ENCODE results near the gene TMEM125. TPM values are rescaled to one million over a fixed set of nuclear protein-coding genes. Genes with fewer than 3 reads are reported as not detected.

Gene TMEM125
- total RNA-seq, 1 donor from 2014 or later, result 0.64 TPM

- Histone ChIP-seq H3K27me3 (ENCODE audit: insufficient read depth, low read length) (peaks cover 5% of the 10 kb centered on the region), H3K79me2 (ENCODE audit: insufficient read depth, low read length) (no peaks in the 10 kb centered on the region), H3K9me3 (ENCODE audit: insufficient read depth, low read depth, low read length) (no peaks in the 10 kb centered on the region), H4K20me1 (ENCODE audit: insufficient read depth, low read length) (no peaks in the 10 kb centered on the region), H2AFZ (ENCODE audit: low read depth, low read length) (no peak overlapping the region), H3K27ac (ENCODE audit: low read depth, low read length) (no peak overlapping the region), H3K36me3 (ENCODE audit: insufficient read depth, low read length) (no peaks in the 10 kb centered on the region), H3K4me2 (ENCODE audit: low read length) (no peak overlapping the region), H3K9ac (ENCODE audit: low read length) (no peak overlapping the region), H3K4me3 (ENCODE audit: insufficient read depth, low read depth, low read length) (no peak overlapping the region), H3K4me1 (ENCODE audit: insufficient read depth, low read length) (peaks cover 1% of the 10 kb centered on the region)
- H3K27ac Mint-ChIP-seq (ENCODE audit: unreplicated experiment), result no peak overlapping the region
- no peak overlapping the region for H3K4me3 Mint-ChIP-seq (ENCODE audit: unreplicated experiment)
- peaks cover 18% of the 10 kb centered on the region for H3K27me3 Mint-ChIP-seq (ENCODE audit: low read depth, unreplicated experiment)
- peaks cover 2% of the 10 kb centered on the region for H3K36me3 Mint-ChIP-seq (ENCODE audit: low read depth, unreplicated experiment)
- no peak for TF ChIP-seq CTCF (IDR thresholded peaks at IDR 0.05; ENCODE audit: insufficient read depth, low read depth, low read length)
- no peak for TF ChIP-seq EZH2 (IDR thresholded peaks at IDR 0.05; ENCODE audit: insufficient read depth, low read length)
- no peak for FAIRE-seq
- peaks cover 3% of the 10 kb centered on the region for H3K4me1 Mint-ChIP-seq (ENCODE audit: low read depth, unreplicated experiment)
- no peak for DNase-seq (ENCODE audit: low read depth)
- peaks cover 9% of the 10 kb centered on the region for H3K9me3 Mint-ChIP-seq (ENCODE audit: unreplicated experiment)
These were observed 6.2 kb downstream of the TMEM125 start for GRCh38 chr1:43275826-43276620.

GRCh38 chr1:43276673-43277072, 6.9 kb downstream of the TMEM125 start:
- peaks cover 2% of the 10 kb centered on the region for H3K36me3 Mint-ChIP-seq (ENCODE audit: low read depth, unreplicated experiment)
- H3K27ac Mint-ChIP-seq (ENCODE audit: unreplicated experiment), result no peak overlapping the region
- peaks cover 9% of the 10 kb centered on the region for H3K9me3 Mint-ChIP-seq (ENCODE audit: unreplicated experiment)
- TF ChIP-seq EZH2 (IDR thresholded peaks at IDR 0.05; ENCODE audit: insufficient read depth, low read length), result no peak
- TF ChIP-seq CTCF (IDR thresholded peaks at IDR 0.05; ENCODE audit: insufficient read depth, low read depth, low read length), result no peak
- no peaks in the 10 kb centered on the region for H3K4me1 ChIP-seq (ENCODE audit: insufficient read depth, low read length)
- no peak overlapping the region for H3K4me2 ChIP-seq (ENCODE audit: low read length)
- DNase-seq (ENCODE audit: low read depth) (no peak), FAIRE-seq (no peak)
- H3K27ac ChIP-seq (ENCODE audit: low read depth, low read length), result no peak overlapping the region
- no peaks in the 10 kb centered on the region for H3K4me1 Mint-ChIP-seq (ENCODE audit: low read depth, unreplicated experiment)
- peaks cover 16% of the 10 kb centered on the region for H3K27me3 Mint-ChIP-seq (ENCODE audit: low read depth, unreplicated experiment)
- no peak overlapping the region for H3K4me3 Mint-ChIP-seq (ENCODE audit: unreplicated experiment)
- peaks cover 5% of the 10 kb centered on the region for H3K27me3 ChIP-seq (ENCODE audit: insufficient read depth, low read length)
- H3K79me2 ChIP-seq (ENCODE audit: insufficient read depth, low read length), result no peaks in the 10 kb centered on the region
- no peak overlapping the region for H3K4me3 ChIP-seq (ENCODE audit: insufficient read depth, low read depth, low read length)
- no peaks in the 10 kb centered on the region for H3K36me3 ChIP-seq (ENCODE audit: insufficient read depth, low read length)
- no peaks in the 10 kb centered on the region for H4K20me1 ChIP-seq (ENCODE audit: insufficient read depth, low read length)
- no peak overlapping the region for H2AFZ ChIP-seq (ENCODE audit: low read depth, low read length)
- no peaks in the 10 kb centered on the region for H3K9me3 ChIP-seq (ENCODE audit: insufficient read depth, low read depth, low read length)
- H3K9ac ChIP-seq (ENCODE audit: low read length), result no peak overlapping the region
